HG03066 (cell line): ENCODE results near the gene PCP4L1.
"Not testable (repeated sequence)": the region's sequence is repeated elsewhere in the genome, so short reads cannot be mapped to it uniquely, and the experiment has no call there.

Source experiments
- ATAC-seq: cut with Tn5 transposase; IDR thresholded peaks from one replicate; pipeline ENCODE4 v1.9.1; 2021; ENCODE audit warnings: low read depth; ENCODE audit not compliant: unreplicated experiment

Gene PCP4L1

DNA sequence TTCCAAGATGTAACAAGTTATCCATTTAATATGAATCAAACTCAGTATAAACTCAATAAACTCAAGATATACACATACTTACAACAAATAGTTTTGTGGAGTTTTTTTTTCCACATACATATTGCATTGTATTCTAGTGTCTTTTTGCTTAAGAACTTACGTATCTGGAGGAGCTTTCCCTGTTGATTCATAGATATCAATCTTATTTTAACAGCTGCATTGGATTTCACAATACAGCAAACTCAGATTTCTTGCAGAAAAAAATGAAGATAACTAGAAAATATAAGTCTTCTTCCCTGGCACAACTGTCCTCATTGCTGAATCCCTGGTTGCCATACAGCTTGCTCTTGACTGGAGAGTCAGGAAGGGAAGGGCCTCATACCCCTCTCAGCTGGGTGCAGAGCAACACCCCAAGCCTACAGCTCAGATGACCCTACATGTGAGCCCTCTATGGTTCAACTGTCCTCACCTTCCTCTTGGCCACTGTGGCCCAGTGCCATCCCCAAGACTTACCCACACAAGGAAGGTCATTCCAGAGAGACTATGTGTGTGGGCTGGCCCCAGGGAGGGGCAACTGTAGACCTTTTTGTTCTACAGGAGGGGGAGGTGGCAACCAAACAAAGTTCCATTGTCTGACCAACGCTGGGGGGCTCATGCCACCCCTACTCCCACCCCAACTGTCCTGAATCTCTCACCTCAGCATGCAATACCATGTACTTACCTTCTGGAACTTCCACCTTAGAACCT lies 49.5 kb downstream of the PCP4L1 start:
- no peak for ATAC-seq

- ATAC-seq = no peak
Measured at GRCh38 chr1:161309868-161310267, 51.3 kb downstream of the PCP4L1 start, which contains the start of gene MPZ. MPZ (minus strand) TSS chr1:161309968; CDS start chr1:161309905, 63 bp downstream.

DNA sequence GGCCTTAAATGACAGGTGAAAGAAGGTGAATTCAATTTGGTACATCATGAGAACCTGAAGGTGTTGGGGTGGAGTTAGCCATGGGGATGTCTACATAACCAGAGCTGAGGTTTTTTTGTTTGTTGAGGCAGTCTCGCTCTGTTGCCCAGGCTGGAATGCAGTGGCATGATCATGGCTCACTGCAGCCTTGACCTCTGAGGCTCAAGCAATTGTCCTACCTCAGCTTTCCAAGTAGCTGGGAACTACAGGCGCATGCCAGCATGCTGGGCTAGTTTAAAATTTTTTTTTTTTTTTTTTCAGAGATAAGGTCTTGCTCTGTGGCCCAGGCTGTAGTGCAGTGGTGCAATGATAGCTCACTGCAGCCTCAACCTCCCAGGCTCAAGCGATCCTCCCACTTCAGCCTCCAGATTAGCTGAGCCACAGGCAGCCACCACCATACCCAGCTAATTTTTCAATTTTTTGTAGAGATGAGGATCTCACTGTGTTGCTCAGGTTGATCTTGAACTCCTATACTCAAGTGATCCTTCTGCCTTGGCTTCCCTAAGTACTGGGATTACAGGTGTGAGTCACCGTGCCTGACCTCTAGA lies 53.1 kb downstream of the PCP4L1 start:
- no peak for ATAC-seq

GRCh38 chr1:161313554-161314200 lies 55.1 kb downstream of the PCP4L1 start:
- no peak for ATAC-seq

DNA sequence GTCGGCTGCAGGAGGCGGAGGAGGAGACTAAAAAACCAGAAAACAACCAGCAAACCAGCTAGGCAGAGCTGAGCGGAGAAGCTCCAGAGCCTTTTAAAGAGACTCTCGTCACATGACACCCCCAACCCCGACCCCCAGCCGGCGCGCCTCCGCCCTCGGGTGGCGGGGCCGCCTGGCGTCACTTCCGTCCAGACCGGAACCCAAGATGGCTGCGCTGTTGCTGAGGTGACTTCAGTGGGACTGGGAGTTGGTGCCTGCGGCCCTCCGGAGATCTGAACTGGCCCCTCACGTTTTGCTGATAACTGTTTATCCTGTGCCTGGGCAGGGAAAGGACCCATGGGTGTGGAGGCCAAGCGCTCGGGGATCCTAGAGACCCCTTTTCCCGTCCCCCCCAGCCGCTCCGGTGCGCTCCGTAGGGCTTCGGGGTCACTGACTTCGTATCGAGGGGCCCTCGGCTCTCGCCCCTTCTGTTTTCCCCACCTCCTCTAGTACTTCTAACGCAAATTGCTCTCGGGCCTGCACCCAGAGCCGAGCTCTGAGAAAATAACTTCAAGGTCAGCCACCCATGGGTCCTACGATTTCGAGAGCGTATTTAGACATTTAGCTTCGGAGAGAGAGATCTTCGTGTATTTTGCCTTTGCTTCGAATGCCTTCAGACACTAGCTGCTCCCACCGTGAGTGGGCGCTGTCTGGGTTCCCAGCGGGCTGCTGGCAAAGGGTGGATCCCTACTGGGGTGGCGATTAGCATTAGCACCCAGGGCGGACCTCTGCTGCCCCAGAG lies 55.8 kb downstream of the PCP4L1 start, which contains the start of gene SDHC:
Gene SDHC (plus strand): TSS at position 181 of the 781 bp plus-strand sequence. CDS start 25 bp downstream, at position 206.
- peak; percentile 90 for ATAC-seq

DNA sequence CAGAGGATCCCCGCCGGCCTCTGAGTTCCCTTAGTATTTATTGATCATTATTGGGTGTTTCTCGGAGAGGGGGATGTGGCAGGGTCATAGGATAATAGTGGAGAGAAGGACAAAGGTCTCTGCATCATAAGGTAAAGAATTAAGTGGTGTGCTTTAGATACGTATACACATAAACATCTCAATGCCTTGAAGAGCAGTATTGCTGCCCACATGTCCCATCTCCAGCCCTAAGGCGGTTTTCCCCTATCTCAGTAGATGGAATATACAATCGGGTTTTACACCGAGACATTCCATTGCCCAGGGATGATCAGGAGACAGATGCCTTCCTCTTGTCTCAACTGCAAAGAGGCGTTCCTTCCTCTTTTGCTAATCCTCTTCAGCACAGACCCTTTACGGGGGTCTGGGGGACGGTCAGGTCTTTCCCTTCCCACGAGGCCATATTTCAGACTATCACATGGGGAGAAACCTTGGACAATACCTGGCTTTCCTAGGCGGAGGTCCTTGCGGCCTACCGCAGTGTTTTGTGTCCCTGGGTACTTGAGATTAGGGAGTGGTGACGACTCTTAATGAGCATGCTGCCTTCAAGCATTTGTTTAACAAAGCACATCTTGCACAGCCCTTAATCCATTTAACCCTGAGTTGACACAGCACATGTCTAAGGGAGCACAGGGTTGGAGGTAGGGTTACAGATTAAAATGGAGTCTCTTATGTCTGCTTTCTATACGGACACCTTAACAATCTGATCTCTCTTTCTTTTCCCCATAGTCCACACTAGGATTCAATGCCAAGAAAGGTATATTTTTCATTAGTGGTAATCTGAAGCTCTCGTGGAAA lies 57.5 kb downstream of the PCP4L1 start:
- ATAC-seq = not testable (repeated sequence)

GRCh38 chr1:161324020-161324419 lies 65.5 kb downstream of the PCP4L1 start:
- ATAC-seq = no peak

- ATAC-seq = no peak
Measured at GRCh38 chr1:161330346-161330745, 71.8 kb downstream of the PCP4L1 start.

DNA sequence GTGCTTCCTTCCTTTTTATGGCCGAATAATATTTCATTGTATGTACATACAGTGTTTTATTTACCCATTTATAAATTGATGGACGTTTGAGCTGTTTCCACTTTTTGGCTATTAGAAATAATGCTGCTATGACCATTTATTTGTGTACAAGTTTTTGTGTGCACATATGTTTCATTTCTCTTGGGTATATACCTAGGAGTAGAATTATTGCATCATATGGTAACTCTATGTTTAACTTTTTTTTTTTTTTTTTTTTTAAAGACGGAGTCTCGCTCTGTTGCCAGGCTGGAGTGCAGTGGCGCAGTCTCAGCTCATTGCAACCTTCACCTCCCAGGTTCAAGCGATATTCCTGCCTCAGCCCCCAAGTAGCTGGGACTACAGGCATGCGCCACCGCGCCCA lies 74.6 kb downstream of the PCP4L1 start:
- no peak for ATAC-seq
